HEK293 (cell line): ENCODE measurements around the gene CENPT.

Source experiments
- CTCF ChIP-seq: fragments of 450-650 bp; formaldehyde crosslinking; IDR thresholded peaks from 2 replicates; pipeline ENCODE4 v1.5.1; 2016; ENCODE audit warnings: missing biosample characterization, missing genetic modification characterization
- MYNN ChIP-seq: fragments of 450-650 bp; formaldehyde crosslinking; IDR thresholded peaks from 2 replicates; pipeline ENCODE4 v1.5.1; 2016; ENCODE audit warnings: missing biosample characterization, missing genetic modification characterization, borderline replicate concordance
- PRDM4 ChIP-seq: fragments of 450-650 bp; formaldehyde crosslinking; IDR thresholded peaks from 2 replicates; pipeline ENCODE4 v1.5.1; 2017; ENCODE audit warnings: missing biosample characterization, missing genetic modification characterization
- RBAK ChIP-seq: fragments of 450-650 bp; formaldehyde crosslinking; IDR thresholded peaks from 2 replicates; pipeline ENCODE4 v1.5.1; 2016; ENCODE audit warnings: missing biosample characterization, missing genetic modification characterization
- SCRT2 ChIP-seq: fragments of 450-650 bp; formaldehyde crosslinking; IDR thresholded peaks from 2 replicates; pipeline ENCODE4 v1.5.1; 2016; ENCODE audit warnings: missing biosample characterization, missing genetic modification characterization
- YY1 ChIP-seq: fragments of 450-650 bp; formaldehyde crosslinking; IDR thresholded peaks from 2 replicates; pipeline ENCODE4 v1.5.1; 2018; ENCODE audit warnings: missing biosample characterization, missing genetic modification characterization
- ZFP41 ChIP-seq: fragments of 450-650 bp; formaldehyde crosslinking; IDR thresholded peaks from 2 replicates; pipeline ENCODE4 v1.5.1; 2016; ENCODE audit warnings: missing biosample characterization, missing genetic modification characterization, borderline replicate concordance
- ZNF140 ChIP-seq: fragments of 450-650 bp; formaldehyde crosslinking; IDR thresholded peaks from 2 replicates; pipeline ENCODE4 v1.5.1; 2016; ENCODE audit warnings: missing biosample characterization, missing genetic modification characterization
- ZNF677 ChIP-seq: fragments of 450-650 bp; IDR thresholded peaks from 2 replicates; pipeline ENCODE4 v1.5.0; 2018; ENCODE audit warnings: missing biosample characterization, mild to moderate bottlenecking, missing genetic modification characterization, moderate library complexity
- ZNF830 ChIP-seq: fragments of 450-650 bp; IDR thresholded peaks from 2 replicates; pipeline ENCODE4 v1.5.0; 2018; ENCODE audit warnings: missing biosample characterization, missing genetic modification characterization, low read depth, mild to moderate bottlenecking, moderate library complexity
- ZSCAN30 ChIP-seq: fragments of 450-650 bp; IDR thresholded peaks from 2 replicates; pipeline ENCODE4 v1.5.1; 2018; ENCODE audit warnings: missing biosample characterization, mild to moderate bottlenecking, missing genetic modification characterization, moderate library complexity

- TF ChIP-seq CTCF (tag by site-specific recombination) (no peak), PRDM4 (no peak), RBAK (no peak), MYNN (tag by site-specific recombination) (no peak), ZNF140 (tag by site-specific recombination) (no peak), ZSCAN30 (tag by site-specific recombination) (no peak), YY1 (tag by site-specific recombination) (no peak), SCRT2 (tag by site-specific recombination) (no peak), ZFP41 (no peak), ZNF677 (no peak), ZNF830 (no peak)
Observed at GRCh38 chr16:67828651-67829050, 18.8 kb downstream of the CENPT start.
